Neural cell (in vitro differentiated cells): ENCODE results near the gene SYTL3.

Source experiments
- EP300 ChIP-seq: fragments of 450-650 bp; conservative IDR thresholded peaks from 2 replicates; pipeline ENCODE4 v1.6.1; 2014; ENCODE audit warnings: antibody characterized with exemption, mild to moderate bottlenecking, moderate library complexity; ENCODE audit not compliant: poor library complexity, severe bottlenecking
- EZH2 ChIP-seq: fragments of 200-600, 300-800 bp; shearing (Covaris generic), sonication (generic); IDR thresholded peaks from 2 replicates; pipeline ENCODE4 v1.6.1; 2014; ENCODE audit warnings: antibody characterized with exemption, low read length, borderline replicate concordance, mild to moderate bottlenecking; ENCODE audit not compliant: insufficient read depth, poor library complexity, severe bottlenecking
- POLR2AphosphoS5 ChIP-seq: IDR thresholded peaks from 2 replicates; pipeline ENCODE4 v1.6.1; 2012
- SMC3 ChIP-seq: fragments of 450-650 bp; conservative IDR thresholded peaks from 2 replicates; pipeline ENCODE4 v1.6.1; 2014; ENCODE audit warnings: antibody characterized with exemption, mild to moderate bottlenecking, moderate library complexity; ENCODE audit not compliant: poor library complexity
- TF ChIP-seq, protein P1 (sequence below): fragments of 450-650 bp; IDR thresholded peaks from 2 replicates; pipeline ENCODE4 v1.5.1; 2014; ENCODE audit warnings: antibody characterized with exemption, mild to moderate bottlenecking, moderate library complexity; ENCODE audit not compliant: poor library complexity, severe bottlenecking

DNA sequence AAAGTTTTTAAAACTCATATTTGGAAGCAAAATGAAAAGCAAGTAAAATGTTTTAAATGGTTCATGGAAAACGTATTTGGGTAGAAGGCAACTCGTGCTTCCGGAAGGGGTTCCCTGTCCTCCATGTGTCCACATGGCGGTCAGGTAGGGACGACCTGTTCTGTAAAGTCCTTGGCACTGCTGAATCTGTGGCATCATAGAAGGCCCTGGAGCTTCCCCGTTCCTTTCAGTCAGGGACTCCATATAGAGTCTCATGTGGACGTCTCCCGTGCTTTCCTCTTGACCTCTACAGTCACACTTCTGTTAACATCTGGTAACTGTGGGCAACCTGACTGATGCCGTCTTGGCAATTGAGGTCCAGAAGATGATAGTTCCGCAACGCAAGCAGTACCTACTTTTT lies 16.7 kb upstream of the SYTL3 start:
- no peak for TF ChIP-seq EZH2
- TF ChIP-seq, protein P1, sequence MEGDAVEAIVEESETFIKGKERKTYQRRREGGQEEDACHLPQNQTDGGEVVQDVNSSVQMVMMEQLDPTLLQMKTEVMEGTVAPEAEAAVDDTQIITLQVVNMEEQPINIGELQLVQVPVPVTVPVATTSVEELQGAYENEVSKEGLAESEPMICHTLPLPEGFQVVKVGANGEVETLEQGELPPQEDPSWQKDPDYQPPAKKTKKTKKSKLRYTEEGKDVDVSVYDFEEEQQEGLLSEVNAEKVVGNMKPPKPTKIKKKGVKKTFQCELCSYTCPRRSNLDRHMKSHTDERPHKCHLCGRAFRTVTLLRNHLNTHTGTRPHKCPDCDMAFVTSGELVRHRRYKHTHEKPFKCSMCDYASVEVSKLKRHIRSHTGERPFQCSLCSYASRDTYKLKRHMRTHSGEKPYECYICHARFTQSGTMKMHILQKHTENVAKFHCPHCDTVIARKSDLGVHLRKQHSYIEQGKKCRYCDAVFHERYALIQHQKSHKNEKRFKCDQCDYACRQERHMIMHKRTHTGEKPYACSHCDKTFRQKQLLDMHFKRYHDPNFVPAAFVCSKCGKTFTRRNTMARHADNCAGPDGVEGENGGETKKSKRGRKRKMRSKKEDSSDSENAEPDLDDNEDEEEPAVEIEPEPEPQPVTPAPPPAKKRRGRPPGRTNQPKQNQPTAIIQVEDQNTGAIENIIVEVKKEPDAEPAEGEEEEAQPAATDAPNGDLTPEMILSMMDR: no peak
- TF ChIP-seq EP300: no peak
- no peak for TF ChIP-seq POLR2AphosphoS5
- TF ChIP-seq SMC3: no peak
